ENCODE measurements around the gene MYOM1. TPM values are rescaled to one million over a fixed set of nuclear protein-coding genes. Genes with fewer than 3 reads are reported as not detected.

Gene MYOM1
- total RNA-seq, 1 donor from 2014 or later, result 1.3 TPM

- no peak for TF ChIP-seq CTCF (IDR thresholded peaks at IDR 0.05; ENCODE audit: partially characterized antibody, unreplicated experiment)
- no peaks in the 10 kb centered on the region for H3K4me1 Mint-ChIP-seq (ENCODE audit: low read depth, unreplicated experiment)
- DNase-seq, result no peak
- H3K27me3 Mint-ChIP-seq (ENCODE audit: unreplicated experiment), result no peaks in the 10 kb centered on the region
- H3K4me3 Mint-ChIP-seq (ENCODE audit: unreplicated experiment), result no peak overlapping the region
- H3K9me3 Mint-ChIP-seq (ENCODE audit: unreplicated experiment), result peaks cover 1% of the 10 kb centered on the region
- H3K36me3 Mint-ChIP-seq (ENCODE audit: unreplicated experiment), result peaks cover 4% of the 10 kb centered on the region
- H3K27ac Mint-ChIP-seq (ENCODE audit: unreplicated experiment), result no peak overlapping the region
Observed at GRCh38 chr18:3234457-3234856, 14.7 kb upstream of the MYOM1 start.

DNA sequence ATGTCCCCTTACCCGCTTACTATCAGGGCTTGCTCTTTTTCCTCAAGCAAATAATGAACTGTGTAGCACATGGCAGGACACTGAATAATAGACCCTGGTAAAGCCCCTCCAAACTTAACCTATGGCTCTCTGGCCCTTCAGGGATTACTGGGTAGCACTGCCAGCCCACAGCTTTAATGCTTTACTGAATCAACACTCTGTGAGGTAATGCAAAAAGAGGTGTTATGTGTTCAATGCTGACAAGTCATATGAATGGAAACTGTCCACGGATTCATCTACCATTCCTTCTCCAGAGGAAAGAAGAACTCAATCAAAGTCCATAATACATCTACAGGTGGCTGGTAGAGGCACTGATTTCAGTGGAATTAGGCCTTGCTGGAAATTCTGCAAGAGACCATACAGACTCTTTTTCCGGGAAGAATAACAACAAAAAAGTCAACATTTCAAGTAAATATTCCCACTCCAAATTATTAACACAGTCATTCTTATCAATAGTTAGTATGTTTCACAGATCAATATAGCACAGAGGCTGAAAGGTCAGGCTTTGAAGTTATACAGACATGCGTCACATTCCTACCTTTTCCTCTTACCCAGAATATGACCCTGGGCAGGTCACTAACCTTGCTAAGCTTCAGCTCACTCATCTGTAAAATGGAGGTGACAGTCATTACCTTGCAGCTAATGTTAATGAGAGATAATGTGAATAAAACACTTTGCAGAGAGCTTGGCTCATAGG lies 13.8 kb upstream of the MYOM1 start:
- H3K4me3 Mint-ChIP-seq (ENCODE audit: unreplicated experiment), result no peak overlapping the region
- no peak overlapping the region for H3K27ac Mint-ChIP-seq (ENCODE audit: unreplicated experiment)
- no peaks in the 10 kb centered on the region for H3K9me3 Mint-ChIP-seq (ENCODE audit: unreplicated experiment)
- TF ChIP-seq CTCF (IDR thresholded peaks at IDR 0.05; ENCODE audit: partially characterized antibody, unreplicated experiment), result no peak
- H3K27me3 Mint-ChIP-seq (ENCODE audit: unreplicated experiment), result no peaks in the 10 kb centered on the region
- no peak for DNase-seq
- H3K4me1 Mint-ChIP-seq (ENCODE audit: low read depth, unreplicated experiment), result no peaks in the 10 kb centered on the region
- H3K36me3 Mint-ChIP-seq (ENCODE audit: unreplicated experiment), result no peaks in the 10 kb centered on the region

- Mint-ChIP-seq H3K9me3 (ENCODE audit: unreplicated experiment) (no peaks in the 10 kb centered on the region), H3K27ac (ENCODE audit: unreplicated experiment) (no peak overlapping the region), H3K4me3 (ENCODE audit: unreplicated experiment) (no peak overlapping the region), H3K27me3 (ENCODE audit: unreplicated experiment) (no peaks in the 10 kb centered on the region), H3K4me1 (ENCODE audit: low read depth, unreplicated experiment) (no peaks in the 10 kb centered on the region), H3K36me3 (ENCODE audit: unreplicated experiment) (no peaks in the 10 kb centered on the region)
- no peak for DNase-seq
- TF ChIP-seq CTCF (IDR thresholded peaks at IDR 0.05; ENCODE audit: partially characterized antibody, unreplicated experiment), result no peak
Observed at GRCh38 chr18:3233004-3233403, 13.2 kb upstream of the MYOM1 start.

- DNase-seq, result no peak
- Mint-ChIP-seq H3K27ac (ENCODE audit: unreplicated experiment) (no peak overlapping the region), H3K4me3 (ENCODE audit: unreplicated experiment) (no peak overlapping the region)
Observed at GRCh38 chr18:3230401-3231334, 10.9 kb upstream of the MYOM1 start.

More at GRCh38 chr18:3230401-3231334, 10.9 kb upstream of the MYOM1 start:
- no peaks in the 10 kb centered on the region for H3K9me3 Mint-ChIP-seq (ENCODE audit: unreplicated experiment)
- H3K36me3 Mint-ChIP-seq (ENCODE audit: unreplicated experiment), result no peaks in the 10 kb centered on the region
- TF ChIP-seq CTCF (IDR thresholded peaks at IDR 0.05; ENCODE audit: partially characterized antibody, unreplicated experiment), result no peak
- no peaks in the 10 kb centered on the region for H3K4me1 Mint-ChIP-seq (ENCODE audit: low read depth, unreplicated experiment)
- no peaks in the 10 kb centered on the region for H3K27me3 Mint-ChIP-seq (ENCODE audit: unreplicated experiment)

Measured in glutamatergic neuron (in vitro differentiated cells).